A673 (cell line): ENCODE measurements around the gene ADARB2. TPM values are rescaled to one million over a fixed set of nuclear protein-coding genes. Genes with fewer than 3 reads are reported as not detected.

Experiments used
- BruUV-seq: library from RNA; stranded (reverse); fragments of 400-500 nt; replicated peaks from 2 replicates; lab custom pipeline; 2021; lab: Mats Ljungman, UMichigan
- CTCF ChIA-PET: fragments of 300-600 bp; sonication (Branson Sonifier 250); formaldehyde crosslinking; loops from one replicate; lab custom pipeline; 2022; ENCODE audit warnings: antibody characterized with exemption; lab: Charles Lee
- POLR2A ChIA-PET: fragments of 300-600 bp; sonication (Branson Sonifier 250); formaldehyde crosslinking; loops from one replicate; lab custom pipeline; 2022; ENCODE audit warnings: antibody characterized with exemption; ENCODE audit not compliant: low non-redundant PET; lab: Charles Lee
- DNase-seq: peaks from one replicate; pipeline ENCODE4 v3.0.0-alpha.2; 2015; ENCODE audit warnings: low spot score
- H3K27ac ChIP-seq: fragments of 200-600 bp; sonication (generic); 2 replicates; pipeline ENCODE4 v1.5.1; 2016; ENCODE audit warnings: mixed run types, low read depth, mild to moderate bottlenecking, mixed read lengths, antibody characterized with exemption, low read length; ENCODE audit not compliant: poor library complexity, severe bottlenecking
- H3K27me3 ChIP-seq: fragments of 200-600 bp; sonication (generic); replicated peaks from 2 replicates; pipeline ENCODE4 v1.6.1; 2017; ENCODE audit warnings: mixed run types, low read depth, mild to moderate bottlenecking, mixed read lengths, antibody characterized with exemption, low read length; ENCODE audit not compliant: insufficient read depth, poor library complexity
- H3K36me3 ChIP-seq: fragments of 200-600 bp; sonication (generic); 2 replicates; pipeline ENCODE4 v1.6.1; 2016; ENCODE audit warnings: mixed run types, mild to moderate bottlenecking, mixed read lengths, antibody characterized with exemption, low read length; ENCODE audit not compliant: insufficient read depth, poor library complexity, severe bottlenecking
- H3K4me1 ChIP-seq: fragments of 200-600 bp; sonication (generic); 2 replicates; pipeline ENCODE4 v1.6.1; 2017; ENCODE audit warnings: mixed run types, mild to moderate bottlenecking, mixed read lengths, antibody characterized with exemption, low read length; ENCODE audit not compliant: insufficient read depth, poor library complexity, severe bottlenecking
- H3K4me3 ChIP-seq: fragments of 200-600 bp; sonication (generic); 2 replicates; pipeline ENCODE4 v1.5.1; 2016; ENCODE audit warnings: low read depth, mixed run types, mild to moderate bottlenecking, mixed read lengths, low read length; ENCODE audit not compliant: poor library complexity, severe bottlenecking
- H3K9me3 ChIP-seq: fragments of 200-600 bp; sonication (generic); 2 replicates; pipeline ENCODE4 v1.6.1; 2016; ENCODE audit warnings: mixed run types, low read depth, mild to moderate bottlenecking, mixed read lengths, antibody characterized with exemption, low read length; ENCODE audit not compliant: poor library complexity, severe bottlenecking
- EZH2 ChIP-seq: fragments of 200-600 bp; sonication (generic); IDR thresholded peaks from 2 replicates; pipeline ENCODE4 v1.6.1; 2017; ENCODE audit warnings: borderline replicate concordance, low read depth, mild to moderate bottlenecking, mixed read lengths, antibody characterized with exemption, low read length; ENCODE audit not compliant: poor library complexity, severe bottlenecking
- intact Hi-C: fragments of 100-400 bp; cut with micrococcal nuclease; formaldehyde crosslinking; loops from one replicate; pipeline ENCODE4 v1.10.0; 2022; ENCODE audit not compliant: unreplicated experiment
- total RNA-seq: library from RNA; stranded (reverse); gene quantifications from 2 replicates; pipeline ENCODE4 v1.2.3, GENCODE V29; 2021
- TF ChIP-seq, protein P1 (sequence below): fragments of 300-800, 200-600 bp; sonication (generic); conservative IDR thresholded peaks from 2 replicates; pipeline ENCODE4 v1.5.1; 2017; ENCODE audit warnings: low read depth, mild to moderate bottlenecking, antibody characterized with exemption, low read length, moderate library complexity, mixed read lengths

Gene ADARB2
- total RNA-seq, 1 experiment from 2014 or later = not detected

DNA sequence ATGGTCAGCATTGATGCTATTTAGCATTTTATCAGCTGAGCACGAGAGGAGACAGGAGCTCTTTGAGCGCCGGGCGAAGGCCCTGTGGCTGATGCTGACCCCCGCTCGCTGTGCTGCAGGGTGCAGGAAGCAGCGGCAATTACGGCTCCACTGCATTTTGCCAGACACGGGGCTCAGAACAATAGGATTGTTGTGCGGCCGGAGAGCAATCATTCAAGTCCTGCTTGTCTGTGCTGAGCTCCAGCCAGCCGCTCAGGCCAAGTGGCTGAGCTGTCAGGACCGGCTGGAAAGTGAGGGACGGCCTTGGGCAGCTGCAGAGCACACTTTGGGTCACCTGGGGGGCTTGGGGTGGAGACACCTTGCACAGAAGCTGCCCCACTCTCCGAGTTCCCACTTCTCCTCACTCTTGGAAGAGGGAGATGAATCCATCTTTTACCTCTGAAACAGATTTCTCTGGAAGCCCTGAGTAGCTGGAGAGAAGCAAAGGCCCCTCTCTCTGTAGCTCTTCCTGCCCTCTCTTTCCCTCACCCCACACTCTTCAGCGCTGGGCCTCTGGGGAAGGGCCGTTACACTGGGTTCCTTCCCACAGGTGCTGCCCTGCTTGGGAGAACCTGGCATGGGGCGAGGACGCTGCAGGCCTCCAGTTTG lies 17.3 kb upstream of the ADARB2 start:
- BruUV-seq = no TSS peak
- POLR2A ChIA-PET = no interaction called here
- Histone ChIP-seq H3K4me3 (no peak overlapping the region), H3K9me3 (no peaks in the 10 kb centered on the region), H3K36me3 (no peaks in the 10 kb centered on the region), H3K27ac (no peak overlapping the region), H3K27me3 (peaks cover 35% of the 10 kb centered on the region), H3K4me1 (no peaks in the 10 kb centered on the region)
- CTCF ChIA-PET = no interaction called here
- no peak for TF ChIP-seq EZH2
- intact Hi-C loops = no loop called here
- no peak for DNase-seq

GRCh38 chr10:1752153-1752552 lies 14.8 kb upstream of the ADARB2 start:
- H3K9me3 ChIP-seq = no peaks in the 10 kb centered on the region
- no peak for DNase-seq
- H3K27me3 ChIP-seq = peaks cover 47% of the 10 kb centered on the region
- no peaks in the 10 kb centered on the region for H3K4me1 ChIP-seq
- no TSS peak for BruUV-seq
- H3K36me3 ChIP-seq = no peaks in the 10 kb centered on the region
- TF ChIP-seq, protein P1, sequence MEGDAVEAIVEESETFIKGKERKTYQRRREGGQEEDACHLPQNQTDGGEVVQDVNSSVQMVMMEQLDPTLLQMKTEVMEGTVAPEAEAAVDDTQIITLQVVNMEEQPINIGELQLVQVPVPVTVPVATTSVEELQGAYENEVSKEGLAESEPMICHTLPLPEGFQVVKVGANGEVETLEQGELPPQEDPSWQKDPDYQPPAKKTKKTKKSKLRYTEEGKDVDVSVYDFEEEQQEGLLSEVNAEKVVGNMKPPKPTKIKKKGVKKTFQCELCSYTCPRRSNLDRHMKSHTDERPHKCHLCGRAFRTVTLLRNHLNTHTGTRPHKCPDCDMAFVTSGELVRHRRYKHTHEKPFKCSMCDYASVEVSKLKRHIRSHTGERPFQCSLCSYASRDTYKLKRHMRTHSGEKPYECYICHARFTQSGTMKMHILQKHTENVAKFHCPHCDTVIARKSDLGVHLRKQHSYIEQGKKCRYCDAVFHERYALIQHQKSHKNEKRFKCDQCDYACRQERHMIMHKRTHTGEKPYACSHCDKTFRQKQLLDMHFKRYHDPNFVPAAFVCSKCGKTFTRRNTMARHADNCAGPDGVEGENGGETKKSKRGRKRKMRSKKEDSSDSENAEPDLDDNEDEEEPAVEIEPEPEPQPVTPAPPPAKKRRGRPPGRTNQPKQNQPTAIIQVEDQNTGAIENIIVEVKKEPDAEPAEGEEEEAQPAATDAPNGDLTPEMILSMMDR = no peak
- TF ChIP-seq EZH2 = no peak
- ChIA-PET POLR2A (no interaction called here), CTCF (no interaction called here)
- no peak overlapping the region for H3K4me3 ChIP-seq
- no peak overlapping the region for H3K27ac ChIP-seq
- intact Hi-C loops = no loop called here

GRCh38 chr10:1747590-1748157 lies 10.3 kb upstream of the ADARB2 start:
- no TSS peak for BruUV-seq
- no peaks in the 10 kb centered on the region for H3K36me3 ChIP-seq
- POLR2A ChIA-PET = no interaction called here
- intact Hi-C loops = no loop called here
- no peak overlapping the region for H3K27ac ChIP-seq
- no peak overlapping the region for H3K4me3 ChIP-seq
- no peaks in the 10 kb centered on the region for H3K4me1 ChIP-seq
- no peak for DNase-seq
- no peaks in the 10 kb centered on the region for H3K9me3 ChIP-seq
- no peak for TF ChIP-seq EZH2
- TF ChIP-seq, protein P1 = no peak
- CTCF ChIA-PET = no interaction called here
- peaks cover 59% of the 10 kb centered on the region for H3K27me3 ChIP-seq
